Neural progenitor cell (in vitro differentiated cells): Measurements from ENCODE around the gene BCL6B.

Experiments used
- EZH2 ChIP-seq: fragments of 200-600 bp; sonication (generic); IDR thresholded peaks from 2 replicates; pipeline ENCODE4 v1.6.1; 2017; ENCODE audit warnings: antibody characterized with exemption, mild to moderate bottlenecking, moderate library complexity
- TF ChIP-seq, protein P1 (sequence below): fragments of 200-600 bp; sonication (generic); IDR thresholded peaks from 2 replicates; pipeline ENCODE4 v1.5.1; 2017; ENCODE audit warnings: antibody characterized with exemption, mild to moderate bottlenecking

DNA sequence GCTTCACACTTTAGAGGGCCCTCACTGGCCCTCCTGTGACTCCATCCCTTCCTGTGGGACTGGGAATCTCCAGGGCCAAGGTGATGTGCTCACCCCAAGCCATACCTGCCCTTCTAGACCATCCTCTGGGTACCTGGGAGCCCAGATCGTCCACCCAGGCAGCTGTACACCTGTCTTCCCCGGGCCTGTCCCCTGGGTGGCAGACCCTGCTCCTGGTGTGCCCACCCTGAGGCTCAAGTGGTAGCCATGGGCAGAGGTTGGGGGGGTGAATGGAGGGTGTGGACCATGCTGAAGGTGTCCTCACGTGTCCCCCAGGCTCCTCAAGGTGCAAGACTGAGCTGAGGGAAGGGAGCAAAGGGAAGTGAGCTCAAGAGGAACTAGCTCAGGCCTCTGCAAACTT is 47.9 kb downstream of the BCL6B start:
- TF ChIP-seq, protein P1, sequence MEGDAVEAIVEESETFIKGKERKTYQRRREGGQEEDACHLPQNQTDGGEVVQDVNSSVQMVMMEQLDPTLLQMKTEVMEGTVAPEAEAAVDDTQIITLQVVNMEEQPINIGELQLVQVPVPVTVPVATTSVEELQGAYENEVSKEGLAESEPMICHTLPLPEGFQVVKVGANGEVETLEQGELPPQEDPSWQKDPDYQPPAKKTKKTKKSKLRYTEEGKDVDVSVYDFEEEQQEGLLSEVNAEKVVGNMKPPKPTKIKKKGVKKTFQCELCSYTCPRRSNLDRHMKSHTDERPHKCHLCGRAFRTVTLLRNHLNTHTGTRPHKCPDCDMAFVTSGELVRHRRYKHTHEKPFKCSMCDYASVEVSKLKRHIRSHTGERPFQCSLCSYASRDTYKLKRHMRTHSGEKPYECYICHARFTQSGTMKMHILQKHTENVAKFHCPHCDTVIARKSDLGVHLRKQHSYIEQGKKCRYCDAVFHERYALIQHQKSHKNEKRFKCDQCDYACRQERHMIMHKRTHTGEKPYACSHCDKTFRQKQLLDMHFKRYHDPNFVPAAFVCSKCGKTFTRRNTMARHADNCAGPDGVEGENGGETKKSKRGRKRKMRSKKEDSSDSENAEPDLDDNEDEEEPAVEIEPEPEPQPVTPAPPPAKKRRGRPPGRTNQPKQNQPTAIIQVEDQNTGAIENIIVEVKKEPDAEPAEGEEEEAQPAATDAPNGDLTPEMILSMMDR: no peak
- no peak for TF ChIP-seq EZH2
